Parathyroid adenoma (tissue), 2 donors: Measurements from ENCODE around the gene MAP3K21.

Source experiments
- H2AFZ ChIP-seq: fragments of 300-600 bp; sonication (generic); one replicate; pipeline ENCODE4 v1.7.0; 2017; ENCODE audit warnings: antibody characterized with exemption, mild to moderate bottlenecking
- H3K27ac ChIP-seq: fragments of 300-600 bp; sonication (generic); one replicate; pipeline ENCODE4 v1.7.0; 2017
- H3K27me3 ChIP-seq: fragments of 300-600 bp; sonication (generic); one replicate; pipeline ENCODE4 v1.7.0; 2017; ENCODE audit warnings: low read length; ENCODE audit not compliant: control insufficient read depth, insufficient read depth
- H3K36me3 ChIP-seq: fragments of 300-600 bp; sonication (generic); one replicate; pipeline ENCODE4 v1.7.0; 2017; ENCODE audit warnings: low read length; ENCODE audit not compliant: control insufficient read depth, insufficient read depth
- H3K4me1 ChIP-seq: fragments of 300-600 bp; sonication (generic); one replicate; pipeline ENCODE4 v1.7.0; 2017; ENCODE audit warnings: control low read depth
- H3K4me2 ChIP-seq: fragments of 300-600 bp; sonication (generic); one replicate; pipeline ENCODE4 v1.7.0; 2017; ENCODE audit warnings: low read length
- H3K4me3 ChIP-seq: fragments of 300-600 bp; sonication (generic); one replicate; pipeline ENCODE4 v1.7.0; 2017; ENCODE audit warnings: low read depth, low read length
- H3K79me2 ChIP-seq: fragments of 300-600 bp; sonication (generic); one replicate; pipeline ENCODE4 v1.7.0; 2017; ENCODE audit warnings: control low read depth
- H3K9ac ChIP-seq: fragments of 300-600 bp; sonication (generic); one replicate; pipeline ENCODE4 v1.7.0; 2017; ENCODE audit warnings: mild to moderate bottlenecking
- H3K9me3 ChIP-seq: fragments of 300-600 bp; sonication (generic); one replicate; pipeline ENCODE4 v1.7.0; 2017; ENCODE audit warnings: low read length; ENCODE audit not compliant: control insufficient read depth
- CTCF ChIP-seq: fragments of 300-600 bp; sonication (generic); IDR thresholded peaks from one replicate; pipeline ENCODE4 v1.7.0; 2017; ENCODE audit warnings: antibody characterized with exemption, mild to moderate bottlenecking
- donor health status: primary hyperparathyroidism.

MAP3K21 gene

DNA sequence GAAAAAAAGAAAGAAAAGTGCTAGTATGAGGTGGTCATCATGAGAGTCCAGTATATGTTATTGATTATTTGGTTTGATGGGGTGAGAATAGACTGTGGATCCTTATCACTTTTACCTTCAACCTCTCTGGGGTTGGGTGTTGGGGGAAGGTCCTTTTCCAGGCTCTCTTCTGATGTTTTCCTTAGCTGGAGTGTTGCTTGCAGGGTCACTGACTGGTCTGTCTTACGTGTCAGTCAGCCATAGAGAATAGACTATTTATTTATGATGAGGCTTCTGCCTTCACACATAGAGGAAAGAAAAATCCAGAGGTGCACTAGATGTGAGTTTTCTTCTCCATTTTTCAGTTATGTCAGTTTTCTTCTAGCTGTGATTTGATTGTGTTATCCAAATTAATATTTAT is 36.5 kb downstream of the MAP3K21 start:
- H3K4me3 ChIP-seq, result no peak overlapping the region
- TF ChIP-seq CTCF, result no peak
- H3K4me1 ChIP-seq, result no peaks in the 10 kb centered on the region
- no peak overlapping the region for H3K4me2 ChIP-seq
- no peak overlapping the region for H2AFZ ChIP-seq
- no peaks in the 10 kb centered on the region for H3K36me3 ChIP-seq
- H3K9me3 ChIP-seq, result no peaks in the 10 kb centered on the region
- no peaks in the 10 kb centered on the region for H3K79me2 ChIP-seq
- H3K27me3 ChIP-seq, result no peaks in the 10 kb centered on the region
- no peak overlapping the region for H3K27ac ChIP-seq
- H3K9ac ChIP-seq, result no peak overlapping the region

GRCh38 chr1:233364695-233365539 is 37.4 kb downstream of the MAP3K21 start:
- no peaks in the 10 kb centered on the region for H3K9me3 ChIP-seq
- H3K79me2 ChIP-seq, result no peaks in the 10 kb centered on the region
- no peak overlapping the region for H3K4me2 ChIP-seq
- H3K27ac ChIP-seq, result no peak overlapping the region
- no peak overlapping the region for H3K4me3 ChIP-seq
- TF ChIP-seq CTCF, result peak; percentile 49
- no peaks in the 10 kb centered on the region for H3K27me3 ChIP-seq
- H2AFZ ChIP-seq, result no peak overlapping the region
- no peaks in the 10 kb centered on the region for H3K4me1 ChIP-seq
- H3K9ac ChIP-seq, result no peak overlapping the region
- no peaks in the 10 kb centered on the region for H3K36me3 ChIP-seq

DNA sequence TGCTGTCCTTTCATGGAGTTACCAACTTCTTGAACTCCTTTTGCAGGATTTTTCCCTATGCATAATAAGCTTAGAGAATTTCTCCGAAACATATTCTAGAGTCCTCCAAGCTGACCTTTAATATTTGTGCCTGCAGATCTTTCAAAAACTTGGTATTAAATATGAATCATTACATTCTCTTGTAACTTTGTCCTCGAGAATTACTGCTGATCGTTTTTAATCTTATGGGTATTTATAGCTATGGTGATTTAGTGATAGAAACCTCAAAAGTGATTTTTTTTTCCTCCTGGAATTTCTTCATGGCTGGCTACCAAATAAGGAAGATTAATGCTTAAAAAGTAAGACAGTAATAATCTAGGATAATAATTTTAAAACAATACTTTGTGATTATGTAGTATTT is 39.1 kb downstream of the MAP3K21 start:
- Histone ChIP-seq H2AFZ (no peak overlapping the region), H3K27ac (no peak overlapping the region), H3K27me3 (no peaks in the 10 kb centered on the region), H3K79me2 (no peaks in the 10 kb centered on the region), H3K36me3 (no peaks in the 10 kb centered on the region), H3K4me2 (no peak overlapping the region), H3K4me1 (no peaks in the 10 kb centered on the region), H3K9me3 (no peaks in the 10 kb centered on the region), H3K4me3 (no peak overlapping the region), H3K9ac (no peak overlapping the region)
- TF ChIP-seq CTCF, result no peak

DNA sequence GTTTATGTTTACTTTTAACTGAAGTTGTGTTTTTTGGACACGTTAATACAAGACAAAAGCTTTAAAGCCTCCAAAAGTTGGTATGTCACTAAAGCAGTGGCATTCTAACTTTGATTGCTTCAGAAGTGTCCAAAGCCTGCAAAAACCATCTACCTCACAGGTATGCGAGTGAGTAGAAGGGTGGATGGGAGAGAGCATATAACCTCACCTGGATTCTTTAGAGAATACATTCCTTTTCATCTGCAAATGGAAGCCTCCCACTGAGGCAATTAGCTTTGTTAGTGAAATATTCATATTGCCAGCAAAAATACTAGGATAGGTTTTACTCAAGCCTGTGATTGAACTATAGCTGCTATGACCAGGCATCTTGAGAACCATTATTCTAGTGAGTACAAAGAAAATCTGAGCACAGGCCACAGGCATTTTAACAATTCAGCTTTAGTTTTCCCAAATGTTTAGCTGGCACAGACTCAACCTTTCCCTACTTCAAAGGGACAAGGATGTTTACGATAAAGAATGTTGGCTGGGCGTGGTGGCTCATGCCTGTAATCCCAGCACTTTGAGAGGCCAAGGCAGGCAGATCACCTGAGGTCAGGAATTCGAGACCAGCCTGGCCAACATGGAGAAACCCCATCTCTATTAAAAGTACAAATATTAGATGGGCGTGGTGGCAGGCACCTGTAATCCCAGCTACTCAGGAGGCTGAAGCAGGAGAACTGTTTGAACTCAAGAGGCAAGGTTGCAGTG is 39.7 kb downstream of the MAP3K21 start:
- Histone ChIP-seq H3K9ac (no peak overlapping the region), H3K27ac (no peak overlapping the region), H3K4me1 (no peaks in the 10 kb centered on the region), H3K36me3 (no peaks in the 10 kb centered on the region), H3K79me2 (no peaks in the 10 kb centered on the region), H2AFZ (no peak overlapping the region), H3K9me3 (no peaks in the 10 kb centered on the region), H3K4me3 (no peak overlapping the region), H3K4me2 (no peak overlapping the region), H3K27me3 (no peaks in the 10 kb centered on the region)
- no peak for TF ChIP-seq CTCF
